ENCODE data around the gene ATP9B. TPM values are rescaled to one million over a fixed set of nuclear protein-coding genes. Genes with fewer than 3 reads are reported as not detected.

The ATP9B gene
- total RNA-seq, 1 donor from 2014 or later = 27.3 TPM

GRCh38 chr18:79333046-79333445, 263.9 kb downstream of the ATP9B start:
- TF ChIP-seq, protein P1, sequence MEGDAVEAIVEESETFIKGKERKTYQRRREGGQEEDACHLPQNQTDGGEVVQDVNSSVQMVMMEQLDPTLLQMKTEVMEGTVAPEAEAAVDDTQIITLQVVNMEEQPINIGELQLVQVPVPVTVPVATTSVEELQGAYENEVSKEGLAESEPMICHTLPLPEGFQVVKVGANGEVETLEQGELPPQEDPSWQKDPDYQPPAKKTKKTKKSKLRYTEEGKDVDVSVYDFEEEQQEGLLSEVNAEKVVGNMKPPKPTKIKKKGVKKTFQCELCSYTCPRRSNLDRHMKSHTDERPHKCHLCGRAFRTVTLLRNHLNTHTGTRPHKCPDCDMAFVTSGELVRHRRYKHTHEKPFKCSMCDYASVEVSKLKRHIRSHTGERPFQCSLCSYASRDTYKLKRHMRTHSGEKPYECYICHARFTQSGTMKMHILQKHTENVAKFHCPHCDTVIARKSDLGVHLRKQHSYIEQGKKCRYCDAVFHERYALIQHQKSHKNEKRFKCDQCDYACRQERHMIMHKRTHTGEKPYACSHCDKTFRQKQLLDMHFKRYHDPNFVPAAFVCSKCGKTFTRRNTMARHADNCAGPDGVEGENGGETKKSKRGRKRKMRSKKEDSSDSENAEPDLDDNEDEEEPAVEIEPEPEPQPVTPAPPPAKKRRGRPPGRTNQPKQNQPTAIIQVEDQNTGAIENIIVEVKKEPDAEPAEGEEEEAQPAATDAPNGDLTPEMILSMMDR (IDR thresholded peaks at IDR 0.05) = no peak
- Mint-ChIP-seq H3K27me3 (ENCODE audit: unreplicated experiment) (no peaks in the 10 kb centered on the region), H3K27ac (ENCODE audit: unreplicated experiment) (no peak overlapping the region), H3K36me3 (ENCODE audit: unreplicated experiment) (peaks cover 13% of the 10 kb centered on the region), H3K4me3 (ENCODE audit: unreplicated experiment) (no peak overlapping the region), H3K4me1 (ENCODE audit: unreplicated experiment) (no peaks in the 10 kb centered on the region), H3K9me3 (ENCODE audit: unreplicated experiment) (no peaks in the 10 kb centered on the region)
- DNase-seq (ENCODE audit: extremely low spot score, unreplicated experiment) = peak; percentile 70

GRCh38 chr18:79334496-79335233, 265.5 kb downstream of the ATP9B start:
- no peak overlapping the region for H3K27ac Mint-ChIP-seq (ENCODE audit: unreplicated experiment)
- peaks cover 26% of the 10 kb centered on the region for H3K36me3 Mint-ChIP-seq (ENCODE audit: unreplicated experiment)
- no peaks in the 10 kb centered on the region for H3K4me1 Mint-ChIP-seq (ENCODE audit: unreplicated experiment)
- peak; percentile 70 for DNase-seq (ENCODE audit: extremely low spot score, unreplicated experiment)
- no peaks in the 10 kb centered on the region for H3K27me3 Mint-ChIP-seq (ENCODE audit: unreplicated experiment)
- no peak overlapping the region for H3K4me3 Mint-ChIP-seq (ENCODE audit: unreplicated experiment)
- TF ChIP-seq, protein P1 (IDR thresholded peaks at IDR 0.05) = no peak
- peaks cover 8% of the 10 kb centered on the region for H3K9me3 Mint-ChIP-seq (ENCODE audit: unreplicated experiment)

DNA sequence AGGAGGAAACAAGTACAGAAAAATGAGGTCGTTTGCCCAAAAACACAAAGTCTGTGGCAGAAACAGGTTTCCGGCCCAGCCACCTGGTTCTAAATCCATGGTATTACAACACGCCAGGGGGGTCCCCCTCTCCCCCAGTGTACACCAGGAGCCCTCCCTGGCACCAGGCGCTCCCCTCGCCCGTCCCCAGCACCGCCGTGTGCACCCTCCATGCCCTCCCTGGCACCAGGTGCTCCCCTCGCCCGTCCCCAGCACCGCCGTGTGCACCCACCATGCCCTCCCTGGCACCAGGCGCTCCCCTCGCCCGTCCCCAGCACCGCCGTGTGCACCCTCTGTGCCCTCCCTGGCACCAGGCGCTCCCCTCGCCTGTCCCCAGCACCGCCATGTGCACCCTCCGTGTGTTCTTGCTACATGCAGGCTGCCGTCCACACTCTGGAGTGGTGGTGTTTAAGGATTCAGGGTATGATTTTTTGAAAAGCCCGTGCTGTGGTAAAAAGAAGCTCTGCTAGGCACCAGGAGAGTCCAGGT, 266.7 kb downstream of the ATP9B start:
- no peak for DNase-seq (ENCODE audit: extremely low spot score, unreplicated experiment)
- no peaks in the 10 kb centered on the region for H3K27me3 Mint-ChIP-seq (ENCODE audit: unreplicated experiment)
- no peak overlapping the region for H3K27ac Mint-ChIP-seq (ENCODE audit: unreplicated experiment)
- H3K4me3 Mint-ChIP-seq (ENCODE audit: unreplicated experiment) = no peak overlapping the region
- TF ChIP-seq, protein P1 (IDR thresholded peaks at IDR 0.05) = no peak
- no peaks in the 10 kb centered on the region for H3K4me1 Mint-ChIP-seq (ENCODE audit: unreplicated experiment)
- peaks cover 8% of the 10 kb centered on the region for H3K9me3 Mint-ChIP-seq (ENCODE audit: unreplicated experiment)
- H3K36me3 Mint-ChIP-seq (ENCODE audit: unreplicated experiment) = peaks cover 23% of the 10 kb centered on the region

DNA sequence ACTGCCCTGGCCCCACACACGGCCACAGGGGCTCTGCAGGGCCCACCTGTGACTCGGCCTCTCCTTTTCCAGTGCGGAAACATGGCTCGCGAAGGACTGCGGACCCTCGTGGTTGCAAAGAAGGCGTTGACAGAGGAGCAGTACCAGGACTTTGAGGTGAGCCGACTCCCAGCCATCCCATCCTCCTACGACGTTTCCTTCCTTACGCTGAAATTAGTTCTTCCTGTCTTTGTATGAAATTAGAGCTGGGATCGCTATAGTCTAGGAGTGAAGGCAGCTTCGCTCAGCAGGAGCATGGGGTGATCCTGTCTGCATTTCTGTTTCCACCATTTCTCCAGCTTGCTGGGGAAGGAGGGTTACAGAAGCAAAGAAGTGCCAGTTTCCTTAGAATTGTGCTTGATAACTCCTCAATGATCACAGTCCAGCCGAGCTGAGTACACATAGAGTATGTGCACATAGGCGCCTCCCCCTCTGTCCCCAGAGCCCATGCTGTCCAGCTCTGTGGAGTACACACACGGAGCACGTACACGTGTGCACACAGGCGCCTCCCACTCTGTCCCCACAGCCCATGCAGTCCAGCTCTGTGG, 267.5 kb downstream of the ATP9B start:
- no peaks in the 10 kb centered on the region for H3K4me1 Mint-ChIP-seq (ENCODE audit: unreplicated experiment)
- H3K27me3 Mint-ChIP-seq (ENCODE audit: unreplicated experiment) = no peaks in the 10 kb centered on the region
- H3K4me3 Mint-ChIP-seq (ENCODE audit: unreplicated experiment) = no peak overlapping the region
- H3K27ac Mint-ChIP-seq (ENCODE audit: unreplicated experiment) = no peak overlapping the region
- TF ChIP-seq, protein P1 (IDR thresholded peaks at IDR 0.05) = no peak
- no peak for DNase-seq (ENCODE audit: extremely low spot score, unreplicated experiment)
- H3K36me3 Mint-ChIP-seq (ENCODE audit: unreplicated experiment) = peaks cover 19% of the 10 kb centered on the region
- H3K9me3 Mint-ChIP-seq (ENCODE audit: unreplicated experiment) = peaks cover 8% of the 10 kb centered on the region

DNA sequence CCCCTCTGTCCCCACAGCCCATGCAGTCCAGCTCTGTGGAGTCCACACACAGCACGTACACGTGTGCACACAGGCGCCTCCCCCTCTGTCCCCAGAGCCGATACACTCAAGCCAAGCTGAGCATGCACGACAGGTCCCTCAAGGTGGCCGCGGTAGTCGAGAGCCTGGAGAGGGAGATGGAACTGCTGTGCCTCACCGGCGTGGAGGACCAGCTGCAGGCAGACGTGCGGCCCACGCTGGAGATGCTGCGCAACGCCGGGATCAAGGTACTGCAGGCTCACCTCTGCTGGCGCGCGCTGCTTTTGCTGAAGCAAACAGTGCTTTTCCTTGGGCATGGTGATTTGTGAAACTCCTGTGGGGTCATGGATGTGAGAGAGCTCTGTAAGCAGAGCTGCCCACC, 268.0 kb downstream of the ATP9B start:
- no peak overlapping the region for H3K27ac Mint-ChIP-seq (ENCODE audit: unreplicated experiment)
- peaks cover 18% of the 10 kb centered on the region for H3K36me3 Mint-ChIP-seq (ENCODE audit: unreplicated experiment)
- H3K4me3 Mint-ChIP-seq (ENCODE audit: unreplicated experiment) = no peak overlapping the region
- H3K9me3 Mint-ChIP-seq (ENCODE audit: unreplicated experiment) = peaks cover 8% of the 10 kb centered on the region
- TF ChIP-seq, protein P1 (IDR thresholded peaks at IDR 0.05) = no peak
- H3K4me1 Mint-ChIP-seq (ENCODE audit: unreplicated experiment) = no peaks in the 10 kb centered on the region
- no peak for DNase-seq (ENCODE audit: extremely low spot score, unreplicated experiment)
- no peaks in the 10 kb centered on the region for H3K27me3 Mint-ChIP-seq (ENCODE audit: unreplicated experiment)
